ENCODE results near the gene C1orf115.
A peak's percentile ranks its signal among the peaks of the same experiment; 100 is the strongest.
"Not testable (repeated sequence)": the region's sequence is repeated elsewhere in the genome, so short reads cannot be mapped to it uniquely, and the experiment has no call there.

The C1orf115 gene

GRCh38 chr1:220736283-220736682 is 46.1 kb downstream of the C1orf115 start:
- H3K4me3 ChIP-seq (ENCODE audit: low read depth in 1 of 5, low read length in 5 of 5) = not testable (repeated sequence)

GRCh38 chr1:220741349-220741748 is 51.2 kb downstream of the C1orf115 start:
- Histone ChIP-seq H3K9me3 (ENCODE audit: control insufficient read depth in 5 of 5, low read length in 5 of 5) (no peaks in the 10 kb centered on the region), H3K4me3 (ENCODE audit: low read depth in 1 of 5, low read length in 5 of 5) (no peak overlapping the region), H3K36me3 (ENCODE audit: control insufficient read depth in 5 of 5, insufficient read depth in 5 of 5, low read length in 5 of 5) (no peaks in the 10 kb centered on the region), H3K27ac (ENCODE audit: low read depth, low read length) (no peak overlapping the region), H3K27me3 (ENCODE audit: control insufficient read depth in 5 of 5, insufficient read depth in 4 of 5, low read length in 5 of 5) (peaks cover 0 to 2% (median 0%) of the 10 kb centered on the region in 5 donors), H3K9ac (ENCODE audit: low read length in 5 of 5) (no peak overlapping the region), H3K4me1 (ENCODE audit: control insufficient read depth in 5 of 5, insufficient read depth in 5 of 5, low read length in 5 of 5) (no peaks in the 10 kb centered on the region)

More at GRCh38 chr1:220736283-220736682, 46.1 kb downstream of the C1orf115 start:
- not testable (repeated sequence) for H3K36me3 ChIP-seq (ENCODE audit: control insufficient read depth in 5 of 5, insufficient read depth in 5 of 5, low read length in 5 of 5); H3K27me3 ChIP-seq (ENCODE audit: control insufficient read depth in 5 of 5, insufficient read depth in 4 of 5, low read length in 5 of 5); H3K27ac ChIP-seq (ENCODE audit: low read depth, low read length); H3K9ac ChIP-seq (ENCODE audit: low read length in 5 of 5); H3K9me3 ChIP-seq (ENCODE audit: control insufficient read depth in 5 of 5, low read length in 5 of 5)
- H3K4me1 ChIP-seq (ENCODE audit: control insufficient read depth in 5 of 5, insufficient read depth in 5 of 5, low read length in 5 of 5) = peaks cover 5 to 14% (median 13%) of the 10 kb centered on the region in 5 donors

- Histone ChIP-seq H3K9ac (ENCODE audit: low read length in 5 of 5) (no peak overlapping the region), H3K4me3 (ENCODE audit: low read depth in 1 of 5, low read length in 5 of 5) (no peak overlapping the region), H3K36me3 (ENCODE audit: control insufficient read depth in 5 of 5, insufficient read depth in 5 of 5, low read length in 5 of 5) (no peaks in the 10 kb centered on the region), H3K4me1 (ENCODE audit: control insufficient read depth in 5 of 5, insufficient read depth in 5 of 5, low read length in 5 of 5) (peaks cover 0 to 1% (median 0%) of the 10 kb centered on the region in 5 donors), H3K27ac (ENCODE audit: low read depth, low read length) (no peak overlapping the region), H3K9me3 (ENCODE audit: control insufficient read depth in 5 of 5, low read length in 5 of 5) (no peaks in the 10 kb centered on the region), H3K27me3 (ENCODE audit: control insufficient read depth in 5 of 5, insufficient read depth in 4 of 5, low read length in 5 of 5) (peaks cover 0 to 2% (median 0%) of the 10 kb centered on the region in 5 donors)
These were observed 51.7 kb downstream of the C1orf115 start for GRCh38 chr1:220741825-220742224.

GRCh38 chr1:220742520-220742919 is 52.4 kb downstream of the C1orf115 start:
- H3K27ac ChIP-seq (ENCODE audit: low read depth, low read length) = no peak overlapping the region
- H3K4me1 ChIP-seq (ENCODE audit: control insufficient read depth in 5 of 5, insufficient read depth in 5 of 5, low read length in 5 of 5) = peaks cover 0 to 8% (median 4%) of the 10 kb centered on the region in 5 donors
- H3K4me3 ChIP-seq (ENCODE audit: low read depth in 1 of 5, low read length in 5 of 5) = no peak overlapping the region
- no peaks in the 10 kb centered on the region for H3K36me3 ChIP-seq (ENCODE audit: control insufficient read depth in 5 of 5, insufficient read depth in 5 of 5, low read length in 5 of 5)
- peaks cover 0 to 2% (median 0%) of the 10 kb centered on the region in 5 donors for H3K27me3 ChIP-seq (ENCODE audit: control insufficient read depth in 5 of 5, insufficient read depth in 4 of 5, low read length in 5 of 5)
- H3K9ac ChIP-seq (ENCODE audit: low read length in 5 of 5) = no peak overlapping the region
- H3K9me3 ChIP-seq (ENCODE audit: control insufficient read depth in 5 of 5, low read length in 5 of 5) = no peaks in the 10 kb centered on the region

GRCh38 chr1:220746851-220747250 is 56.7 kb downstream of the C1orf115 start:
- peak overlapping the region; percentile 84 for H3K27ac ChIP-seq (ENCODE audit: low read depth, low read length)
- peaks cover 0 to 2% (median 0%) of the 10 kb centered on the region in 5 donors for H3K27me3 ChIP-seq (ENCODE audit: control insufficient read depth in 5 of 5, insufficient read depth in 4 of 5, low read length in 5 of 5)
- H3K9me3 ChIP-seq (ENCODE audit: control insufficient read depth in 5 of 5, low read length in 5 of 5) = no peaks in the 10 kb centered on the region
- peaks cover 10 to 45% (median 41%) of the 10 kb centered on the region in 5 donors for H3K4me1 ChIP-seq (ENCODE audit: control insufficient read depth in 5 of 5, insufficient read depth in 5 of 5, low read length in 5 of 5)
- H3K36me3 ChIP-seq (ENCODE audit: control insufficient read depth in 5 of 5, insufficient read depth in 5 of 5, low read length in 5 of 5) = no peaks in the 10 kb centered on the region
- no peak overlapping the region for H3K4me3 ChIP-seq (ENCODE audit: low read depth in 1 of 5, low read length in 5 of 5)
- no peak overlapping the region for H3K9ac ChIP-seq (ENCODE audit: low read length in 5 of 5)

GRCh38 chr1:220747437-220748088 is 57.4 kb downstream of the C1orf115 start:
- Histone ChIP-seq H3K4me1 (ENCODE audit: control insufficient read depth in 5 of 5, insufficient read depth in 5 of 5, low read length in 5 of 5) (peaks cover 10 to 51% (median 41%) of the 10 kb centered on the region in 5 donors), H3K36me3 (ENCODE audit: control insufficient read depth in 5 of 5, insufficient read depth in 5 of 5, low read length in 5 of 5) (no peaks in the 10 kb centered on the region), H3K4me3 (ENCODE audit: low read depth in 1 of 5, low read length in 5 of 5) (peak overlapping the region; percentile 84 to 92 (median 87)), H3K9me3 (ENCODE audit: control insufficient read depth in 5 of 5, low read length in 5 of 5) (no peaks in the 10 kb centered on the region), H3K9ac (ENCODE audit: low read length in 5 of 5) (peak overlapping the region; percentile 16 to 90 (median 84)), H3K27me3 (ENCODE audit: control insufficient read depth in 5 of 5, insufficient read depth in 4 of 5, low read length in 5 of 5) (peaks cover 0 to 2% (median 0%) of the 10 kb centered on the region in 5 donors), H3K27ac (ENCODE audit: low read depth, low read length) (peak overlapping the region; percentile 84)

GRCh38 chr1:220748089-220748934 is 58.1 kb downstream of the C1orf115 start, which contains the start of gene MTARC2:
Gene MTARC2, plus strand, starts transcription at chr1:220748322. Its CDS starts 210 bp downstream, at chr1:220748532.
- peaks cover 0 to under 1% (median 0%) of the 10 kb centered on the region in 5 donors for H3K27me3 ChIP-seq (ENCODE audit: control insufficient read depth in 5 of 5, insufficient read depth in 4 of 5, low read length in 5 of 5)
- H3K27ac ChIP-seq (ENCODE audit: low read depth, low read length) = peak within 1 kb of the TSS; percentile 84
- H3K4me3 ChIP-seq (ENCODE audit: low read depth in 1 of 5, low read length in 5 of 5) = peak within 1 kb of the TSS; percentile 84 to 92 (median 87)
- H3K9me3 ChIP-seq (ENCODE audit: control insufficient read depth in 5 of 5, low read length in 5 of 5) = no peaks in the 10 kb centered on the region
- peak within 1 kb of the TSS; percentile 28 to 90 (median 84) for H3K9ac ChIP-seq (ENCODE audit: low read length in 5 of 5)
- H3K36me3 ChIP-seq (ENCODE audit: control insufficient read depth in 5 of 5, insufficient read depth in 5 of 5, low read length in 5 of 5) = no peaks in the 10 kb centered on the region
- peaks cover 10 to 54% (median 41%) of the 10 kb centered on the region in 5 donors for H3K4me1 ChIP-seq (ENCODE audit: control insufficient read depth in 5 of 5, insufficient read depth in 5 of 5, low read length in 5 of 5)

Data from subcutaneous abdominal adipose tissue (tissue), 5 donors.